GM19193 (cell line): Measurements from ENCODE around the gene SPOCD1.

ENCODE experiments used
- POLR2A ChIP-seq: IDR thresholded peaks from 4 replicates; pipeline ENCODE4 v1.6.1; 2011; ENCODE audit not compliant: insufficient read depth, insufficient read length; ENCODE audit errors: extremely low read depth

The SPOCD1 gene

DNA sequence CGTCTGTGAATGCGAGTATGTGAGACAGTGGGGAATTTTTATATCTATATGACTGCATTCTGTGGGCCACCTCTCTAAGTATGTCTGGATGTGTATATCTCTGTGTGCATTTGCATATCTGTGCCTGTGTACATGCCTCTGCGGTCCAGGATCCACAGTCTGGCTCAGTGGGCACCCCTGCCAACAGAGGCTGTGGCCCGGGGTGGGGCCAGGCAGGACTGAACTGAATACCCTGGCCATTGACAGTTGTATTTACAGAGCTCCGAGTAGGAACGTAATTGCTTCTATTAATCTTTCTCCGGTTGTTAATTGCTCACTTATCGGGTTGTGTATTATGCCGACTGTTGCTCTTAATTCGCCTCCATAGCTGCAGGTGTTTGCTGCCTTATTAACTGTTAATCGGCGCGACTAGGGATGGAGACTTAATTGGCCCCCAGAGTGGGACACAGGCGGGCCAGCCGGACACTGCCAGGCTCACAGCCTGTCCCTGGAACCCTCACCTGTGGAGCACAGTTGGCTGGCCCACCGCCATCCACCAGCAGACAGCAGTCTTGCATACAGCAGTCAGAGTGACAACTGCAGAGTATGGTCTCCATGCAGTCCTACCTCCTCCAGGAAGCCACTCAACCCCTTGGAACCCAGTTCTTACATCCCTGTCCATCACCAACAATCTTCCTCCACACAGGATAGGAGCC is 29.3 kb downstream of the SPOCD1 start:
- TF ChIP-seq POLR2A, result no peak

DNA sequence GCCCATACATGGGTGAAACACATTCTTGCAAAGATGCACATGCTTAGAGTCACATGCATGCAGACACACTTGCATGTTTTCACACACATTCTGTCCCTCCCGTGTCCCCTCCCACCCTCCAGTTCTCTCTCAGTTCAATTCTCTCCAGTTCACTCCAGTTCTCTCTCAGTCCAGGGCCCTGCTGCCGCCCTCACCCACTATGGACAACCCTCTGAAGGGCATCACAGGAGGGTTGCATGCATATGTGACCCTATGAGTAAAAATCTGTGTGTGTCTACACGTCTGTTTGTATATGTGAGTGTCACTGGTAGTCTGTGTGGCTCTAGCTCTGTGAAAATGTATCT is 29.9 kb downstream of the SPOCD1 start:
- TF ChIP-seq POLR2A, result no peak

DNA sequence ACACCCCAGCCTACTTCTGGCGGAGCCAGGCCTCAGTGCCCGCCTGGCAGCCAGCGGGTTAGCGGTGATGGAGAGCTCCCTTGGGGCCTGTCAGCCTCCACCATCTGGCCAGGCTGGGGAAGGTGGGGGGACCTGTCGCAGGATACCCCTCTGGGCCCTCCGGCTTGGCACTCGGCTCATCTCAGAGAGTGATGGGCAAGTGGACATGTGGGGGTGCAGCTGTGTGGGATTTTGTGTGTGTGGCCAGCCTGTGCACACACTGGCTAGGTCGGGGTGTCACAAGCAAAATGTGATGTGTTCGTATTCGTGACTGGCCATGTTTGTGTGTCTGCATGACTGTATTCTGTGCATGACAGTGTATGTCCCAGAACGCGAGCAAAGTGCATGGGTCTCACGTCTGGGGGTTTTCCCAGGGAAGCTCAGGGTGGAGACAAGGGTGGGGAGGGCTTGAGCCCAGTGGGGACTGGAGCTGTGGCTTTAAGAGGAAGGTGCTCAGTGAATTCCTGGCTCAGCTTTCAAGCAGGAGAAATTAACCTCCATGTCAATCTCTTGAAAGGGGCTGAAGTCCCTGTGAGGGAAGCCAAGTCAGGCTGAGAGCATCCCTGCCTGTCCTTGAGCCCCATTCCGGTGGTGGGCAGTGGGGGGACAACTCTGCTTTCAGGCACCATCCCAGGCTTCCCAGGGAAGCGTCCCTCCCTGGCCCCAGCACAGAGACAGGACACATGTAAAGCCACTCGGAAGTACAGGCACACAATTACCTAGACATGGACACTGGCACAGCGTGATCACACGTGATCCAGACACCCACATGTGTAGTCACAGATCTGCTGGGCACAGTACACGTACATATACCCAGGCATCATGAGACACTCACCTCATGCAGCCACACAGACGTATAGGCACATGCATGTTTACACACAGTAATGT is 30.5 kb downstream of the SPOCD1 start:
- TF ChIP-seq POLR2A, result no peak

DNA sequence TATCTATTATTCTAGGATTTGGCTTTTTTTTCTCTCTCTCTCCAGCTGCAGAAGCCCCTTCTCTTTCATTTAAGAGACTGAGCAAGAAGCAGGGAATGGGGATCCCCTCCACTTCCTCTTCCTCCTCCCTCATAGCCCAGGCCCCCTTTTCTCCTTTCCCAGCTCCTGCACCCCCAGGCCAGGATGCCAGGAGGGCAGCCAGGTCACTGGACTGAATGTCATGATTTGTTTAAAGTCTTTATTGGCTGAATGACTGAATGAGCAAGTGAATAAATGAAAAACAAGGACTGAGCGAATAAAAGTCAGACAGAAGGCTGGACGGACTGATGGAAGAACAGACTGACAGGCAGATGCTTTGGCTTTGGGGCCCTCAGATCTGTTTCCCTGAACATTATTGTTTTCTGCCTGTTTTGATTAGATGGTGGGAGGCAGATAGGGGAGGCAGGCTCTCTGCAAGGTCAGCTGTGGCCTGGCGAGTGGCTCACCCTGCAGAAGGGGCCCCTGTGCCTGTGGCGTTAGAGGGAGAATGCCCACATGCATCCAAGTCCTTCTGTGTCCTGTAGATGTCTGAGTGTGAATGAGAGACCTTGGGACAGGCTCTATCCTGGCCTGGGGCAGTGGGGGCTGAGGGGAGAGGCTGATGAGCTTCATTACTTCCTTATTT is 31.3 kb downstream of the SPOCD1 start:
- no peak for TF ChIP-seq POLR2A

DNA sequence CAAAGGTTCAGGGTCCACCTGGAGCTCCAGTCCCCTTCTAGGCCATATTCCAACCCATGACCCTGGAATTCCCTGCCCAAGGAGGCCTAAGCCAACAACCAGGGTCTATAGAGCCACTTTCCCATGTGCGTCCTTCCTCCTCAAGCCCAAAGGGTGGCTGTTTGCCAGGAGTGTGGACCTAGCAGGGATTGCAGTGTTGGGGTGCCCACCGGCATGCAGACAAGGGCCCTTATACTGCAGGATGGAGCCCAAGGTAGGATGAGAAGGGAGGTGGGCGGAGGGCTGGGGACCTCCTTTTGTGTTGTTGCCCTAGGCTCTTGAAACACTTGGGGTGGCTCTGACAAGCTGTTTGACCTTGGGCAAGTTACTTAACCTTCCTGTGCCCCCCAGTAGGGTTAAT is 32.0 kb downstream of the SPOCD1 start:
- no peak for TF ChIP-seq POLR2A

DNA sequence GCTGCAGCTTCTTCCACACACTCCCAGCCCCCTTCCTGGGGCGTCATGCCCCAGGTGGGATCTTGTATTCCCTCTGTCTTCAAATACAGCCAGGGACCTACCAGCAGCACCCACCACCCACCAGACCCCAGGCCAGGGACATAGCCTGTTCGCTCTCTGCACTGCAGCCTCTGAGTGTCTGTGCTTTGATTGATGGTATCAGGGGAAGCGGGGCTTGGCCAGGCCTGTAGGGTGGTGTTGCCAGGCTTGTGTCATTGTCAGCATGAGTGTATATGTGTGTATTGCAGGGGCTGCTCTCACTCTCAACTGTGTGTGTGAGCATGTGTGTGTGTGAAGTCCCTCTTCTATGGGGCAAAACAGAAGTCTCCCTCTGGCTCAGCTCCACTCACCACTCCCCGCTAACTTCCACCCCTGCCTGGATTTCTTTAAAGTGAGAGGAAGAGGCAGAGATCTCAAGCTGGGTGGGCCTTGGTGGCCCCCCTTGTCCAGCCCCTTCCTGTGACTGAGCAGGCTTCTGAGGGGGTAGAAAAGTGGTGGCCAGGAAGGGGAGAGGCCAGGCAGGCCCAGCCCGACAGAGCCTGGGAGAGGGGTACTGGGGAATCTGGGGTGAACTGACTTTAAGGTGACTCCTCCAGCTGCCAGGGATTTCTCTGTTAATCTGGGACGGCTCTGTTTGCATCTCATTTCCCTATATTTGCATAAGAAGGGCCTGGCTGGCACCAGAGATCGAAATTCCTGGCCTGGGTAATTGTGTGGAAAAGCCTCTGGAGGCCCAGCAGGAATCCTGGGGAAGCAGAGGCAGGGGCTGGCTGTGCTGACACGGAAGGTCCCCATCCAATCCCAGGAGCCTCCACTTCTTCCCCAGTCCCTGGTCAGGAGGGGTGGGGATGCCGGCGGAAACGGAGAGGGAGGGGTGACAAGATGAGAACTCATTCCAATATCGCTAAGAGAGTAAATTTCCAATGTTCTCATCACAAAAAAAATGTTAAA is 33.1 kb downstream of the SPOCD1 start:
- TF ChIP-seq POLR2A, result no peak

DNA sequence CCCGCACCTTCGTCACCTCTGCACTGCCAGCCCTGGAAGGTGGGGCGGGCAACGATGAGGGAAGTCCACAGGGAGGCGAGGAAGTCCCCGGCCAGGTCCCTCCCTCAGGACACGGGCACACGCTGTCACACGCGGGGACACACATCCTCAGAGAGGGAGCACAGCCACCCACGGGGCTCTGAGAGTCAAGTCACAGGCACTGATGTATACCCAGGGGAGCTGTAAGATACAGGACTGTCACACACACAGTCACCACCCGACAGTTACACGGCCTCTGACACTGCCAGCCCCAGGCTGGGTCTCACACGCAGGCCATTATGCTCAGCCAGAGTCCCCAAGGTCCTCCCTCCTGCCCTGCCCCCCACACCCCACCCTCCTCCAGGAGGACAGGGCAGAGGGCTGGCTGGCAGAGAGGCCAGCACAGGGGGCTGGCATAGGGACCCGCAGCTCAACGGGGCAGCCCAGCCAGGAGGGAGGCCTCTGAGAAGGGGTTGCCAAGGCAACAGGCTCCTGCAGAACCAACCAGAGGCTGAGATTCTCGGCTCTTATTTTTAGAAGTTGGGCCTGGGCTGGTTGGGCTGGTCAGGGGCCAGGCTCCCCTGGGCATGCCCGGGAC is 34.0 kb downstream of the SPOCD1 start:
- no peak for TF ChIP-seq POLR2A

DNA sequence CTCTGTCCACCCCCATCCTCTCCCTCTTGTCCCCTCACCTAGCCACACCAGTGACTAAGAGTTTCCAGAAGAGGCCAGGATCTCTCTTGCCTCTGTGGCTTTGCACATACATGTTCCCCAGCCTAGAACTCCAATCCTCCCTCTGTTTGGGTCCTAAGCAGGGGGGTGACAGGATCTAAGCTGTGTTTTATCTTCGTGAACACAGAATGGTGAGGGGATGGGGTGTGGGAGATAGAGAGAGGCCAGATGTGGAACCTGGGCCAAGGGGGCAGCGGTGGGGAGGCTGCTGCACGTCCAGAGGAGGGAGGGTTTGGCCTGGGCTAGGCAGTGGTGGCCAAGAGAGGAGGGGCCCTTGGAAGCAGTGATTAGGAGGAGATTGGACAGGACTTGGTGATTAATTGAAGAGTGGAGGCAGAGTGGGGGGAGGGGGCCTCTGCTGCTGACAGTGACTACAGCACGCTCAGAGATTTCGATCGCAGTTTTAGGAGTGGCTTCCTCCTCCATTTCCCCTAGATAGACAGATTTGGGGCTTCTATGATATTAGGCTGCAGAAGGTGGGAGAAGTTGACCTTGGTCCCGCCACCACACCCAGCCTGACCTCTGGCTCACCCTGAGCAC is 34.6 kb downstream of the SPOCD1 start:
- no peak for TF ChIP-seq POLR2A

DNA sequence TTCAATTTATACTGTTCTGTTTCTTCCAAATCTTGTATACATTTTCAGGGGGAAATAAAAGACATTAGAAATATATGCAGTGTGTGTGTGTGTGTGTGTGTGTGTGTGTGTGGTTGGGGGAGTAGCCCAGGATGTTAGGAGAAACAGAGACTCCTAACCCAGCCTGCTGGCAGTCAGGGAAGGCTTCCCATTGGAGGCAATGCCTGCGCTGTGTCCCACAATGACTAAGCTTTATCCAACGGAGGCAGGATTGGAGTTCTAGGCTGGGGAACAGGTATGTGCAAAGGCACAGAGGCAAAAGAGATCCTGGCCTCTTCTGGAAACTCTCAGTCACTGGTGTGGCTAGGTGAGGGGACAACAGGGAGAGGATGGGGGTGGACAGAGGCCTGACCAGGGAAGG is 35.2 kb downstream of the SPOCD1 start:
- no peak for TF ChIP-seq POLR2A

DNA sequence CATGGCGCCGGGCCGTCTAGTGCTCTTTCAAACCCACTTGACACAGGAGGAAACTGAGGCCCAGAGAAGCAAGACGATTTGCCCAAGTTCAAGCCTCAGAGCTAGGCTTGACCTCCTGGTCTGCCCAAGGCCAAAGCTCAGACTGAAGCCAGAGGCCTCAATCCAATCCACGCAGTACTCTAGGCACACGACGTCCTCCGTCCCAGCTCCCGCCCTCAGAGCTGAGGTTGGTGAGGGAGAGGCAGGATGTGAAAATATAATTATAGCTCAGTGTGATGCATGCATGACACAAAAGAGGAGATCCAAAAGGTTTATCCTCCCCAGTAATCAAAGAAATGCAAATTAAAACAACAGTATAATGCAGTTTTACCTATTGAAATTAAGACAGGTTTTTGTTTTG is 36.1 kb downstream of the SPOCD1 start:
- no peak for TF ChIP-seq POLR2A

DNA sequence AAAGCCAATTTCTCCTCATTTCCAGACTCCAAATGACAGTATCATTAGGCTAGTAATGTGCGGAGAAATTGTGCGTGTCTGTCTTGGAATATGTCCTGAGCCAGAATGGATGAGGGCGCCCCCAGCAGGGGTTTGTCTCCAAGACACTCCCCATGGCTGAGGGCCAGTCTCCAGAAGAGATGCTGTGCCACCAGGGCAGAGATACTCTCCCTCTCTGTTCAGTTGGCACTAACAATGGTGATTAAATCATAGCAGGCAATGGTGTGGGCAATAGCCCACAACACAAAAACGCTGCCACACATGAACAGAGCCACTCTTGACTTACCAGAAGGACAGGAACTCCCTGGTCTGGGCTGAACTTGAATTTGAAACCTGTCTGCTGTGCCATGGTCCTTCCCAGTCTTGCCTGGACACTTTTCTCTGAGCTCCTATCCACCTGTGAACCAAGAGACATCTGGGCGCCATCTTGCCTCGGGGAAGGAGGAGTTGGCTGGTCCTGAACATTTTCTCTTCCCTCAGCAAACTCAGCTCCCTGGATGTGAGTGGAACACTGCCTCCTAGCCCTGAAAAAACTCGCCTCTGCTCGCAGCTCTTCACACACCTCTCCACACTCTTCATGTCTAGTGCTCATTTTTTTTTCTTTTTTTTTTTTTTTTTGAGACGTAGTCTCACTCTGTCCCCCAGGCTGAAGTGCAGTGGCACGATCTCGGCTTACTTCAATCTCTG is 36.9 kb downstream of the SPOCD1 start:
- TF ChIP-seq POLR2A, result no peak

DNA sequence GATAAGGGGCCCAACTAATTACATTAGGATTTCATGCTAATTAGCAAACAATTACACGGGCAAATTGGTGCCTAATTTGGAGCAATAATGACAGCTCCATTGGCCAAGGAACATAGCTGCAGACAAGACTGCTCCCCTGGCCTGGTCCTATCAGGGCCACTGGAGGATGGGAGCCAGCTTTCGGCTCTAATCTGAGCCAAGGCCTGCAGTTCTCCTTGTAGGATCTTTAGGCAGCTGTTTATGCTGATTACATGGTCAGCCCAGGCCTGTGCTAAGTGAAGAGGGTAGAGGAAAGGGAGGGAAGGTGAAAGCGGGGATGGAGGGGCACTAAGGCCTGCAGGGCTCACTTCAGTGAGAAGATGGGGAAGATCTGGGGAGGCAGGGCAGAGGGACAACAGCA is 39.3 kb downstream of the SPOCD1 start:
- TF ChIP-seq POLR2A, result no peak

DNA sequence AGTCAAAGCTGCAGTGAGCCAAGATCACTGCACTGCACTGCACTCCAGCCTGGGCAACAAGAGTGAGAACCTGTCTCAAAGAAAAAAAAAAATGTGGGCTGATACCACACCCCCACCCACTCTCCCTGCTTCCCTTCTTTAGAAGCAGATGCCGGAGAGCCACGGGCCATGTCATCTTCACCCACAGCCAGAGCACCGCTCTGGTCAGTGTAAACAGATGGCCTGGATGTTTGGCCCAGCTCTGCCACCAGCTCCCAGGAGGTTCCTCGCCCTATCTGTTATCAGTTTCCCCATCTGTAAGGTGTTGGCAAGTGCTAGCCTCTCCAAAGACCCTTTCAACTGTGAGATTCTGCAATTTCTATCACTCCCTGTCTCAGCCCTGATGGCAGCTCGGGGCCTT is 39.8 kb downstream of the SPOCD1 start:
- no peak for TF ChIP-seq POLR2A
